G401.6 (cell line): ENCODE measurements around the gene CAMKK1.

Source experiments
- FAIRE-seq: peaks from 2 replicates; lab custom pipeline; 2012; peaks lifted over from hg19 to GRCh38; lab: Jason Lieb, UNC

The CAMKK1 gene

DNA sequence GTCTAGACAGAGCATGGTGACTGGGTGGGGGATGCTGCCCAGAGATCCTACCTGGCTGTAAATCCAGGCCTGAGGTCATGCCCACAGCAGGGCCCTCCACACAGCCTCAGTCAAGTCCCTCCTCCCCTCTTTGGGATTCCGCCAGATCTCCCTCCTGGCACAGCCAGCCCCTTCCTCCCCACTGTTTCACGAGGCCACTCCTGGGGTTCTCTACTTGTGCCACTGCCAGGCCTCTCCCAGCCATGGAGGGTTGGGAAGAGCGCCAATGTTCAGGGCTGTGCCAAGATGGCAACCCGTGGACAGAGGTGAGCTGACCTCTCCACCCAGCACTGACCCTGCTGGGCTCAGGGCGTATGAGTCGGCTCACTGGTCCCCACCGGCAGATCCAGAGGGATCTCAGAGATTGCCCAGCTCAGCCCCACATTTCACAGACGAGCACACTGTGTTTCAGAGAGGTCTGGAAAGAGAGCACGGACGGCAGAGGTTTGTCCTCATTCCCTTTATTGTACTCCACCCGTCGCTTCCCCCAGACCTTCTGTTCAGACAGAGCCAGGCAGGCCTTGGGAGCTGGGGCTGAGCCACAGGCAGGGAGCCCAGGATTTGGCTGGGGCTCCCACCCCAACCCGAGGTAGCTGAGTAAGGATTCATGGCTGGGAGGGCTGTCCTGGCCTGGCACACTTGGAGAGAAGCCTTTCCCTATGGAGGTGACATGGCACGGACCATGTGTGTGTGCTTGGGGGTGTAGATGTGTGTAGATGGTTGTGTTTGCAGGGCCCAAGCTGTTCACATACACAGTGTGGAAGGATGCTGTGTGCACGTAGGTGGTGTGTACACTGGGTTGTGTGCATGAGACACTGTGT, 3.5 kb upstream of the CAMKK1 start:
- FAIRE-seq: no peak

DNA sequence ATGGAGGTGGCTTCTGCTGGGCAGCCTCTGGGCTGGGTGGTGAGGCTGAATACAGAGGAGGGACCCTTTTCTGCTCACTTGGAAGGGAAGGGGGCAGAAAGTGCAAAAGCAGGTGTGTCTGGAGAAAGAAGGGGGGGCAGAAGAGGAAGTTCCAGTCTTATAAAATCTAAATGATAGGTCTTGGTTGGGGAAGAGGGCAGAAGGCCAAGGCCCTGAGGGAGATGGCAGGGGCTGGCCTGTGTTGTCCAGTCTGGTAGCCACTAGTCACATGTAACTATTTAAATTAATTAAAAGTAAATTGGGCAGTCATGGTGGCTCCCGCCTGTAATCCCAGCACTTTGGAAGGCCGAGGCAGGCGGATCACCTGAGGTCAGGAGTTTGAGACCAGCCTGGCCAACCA, 2.5 kb upstream of the CAMKK1 start:
- no peak for FAIRE-seq

DNA sequence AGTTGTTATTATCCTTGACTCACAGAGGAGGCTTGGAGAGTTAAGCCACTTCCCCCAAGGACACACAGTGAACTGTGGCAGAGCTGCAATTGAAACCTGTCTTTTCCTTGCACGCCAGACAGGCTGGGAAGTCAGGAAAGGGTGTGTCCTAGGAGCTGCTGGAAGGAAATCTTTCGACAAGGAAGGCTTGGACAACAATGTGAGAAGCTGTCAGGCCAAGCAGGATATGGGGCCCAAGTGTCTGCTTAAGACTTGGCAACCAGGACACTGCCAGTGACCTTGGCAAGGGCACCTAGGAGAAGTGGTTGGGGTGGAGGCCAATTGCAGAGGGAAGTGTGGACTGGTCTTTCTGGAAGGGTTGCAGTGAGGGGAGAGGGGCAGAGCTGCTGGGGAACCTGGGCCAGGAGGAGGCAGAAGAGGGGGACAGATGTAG, 2.1 kb upstream of the CAMKK1 start:
- FAIRE-seq: no peak

DNA sequence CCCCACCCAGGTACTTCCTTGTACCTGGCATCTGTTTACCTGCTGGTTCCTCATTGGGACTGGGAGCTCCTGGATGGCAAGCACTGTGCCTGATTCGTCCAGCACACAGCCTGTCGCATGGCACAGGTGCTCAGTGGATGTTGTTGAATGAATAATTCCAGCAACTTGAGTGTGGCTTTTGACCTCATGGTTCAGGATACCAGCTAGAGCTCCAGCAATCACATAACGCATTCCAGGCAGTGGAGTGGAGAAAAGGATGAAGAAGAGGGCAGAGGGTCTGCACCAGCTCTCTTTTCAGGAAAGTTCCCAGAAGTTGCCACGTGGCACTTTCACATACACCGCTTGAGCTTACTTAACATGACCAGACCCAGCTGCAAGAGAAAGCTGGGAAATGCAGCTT, 1.3 kb upstream of the CAMKK1 start:
- no peak for FAIRE-seq

DNA sequence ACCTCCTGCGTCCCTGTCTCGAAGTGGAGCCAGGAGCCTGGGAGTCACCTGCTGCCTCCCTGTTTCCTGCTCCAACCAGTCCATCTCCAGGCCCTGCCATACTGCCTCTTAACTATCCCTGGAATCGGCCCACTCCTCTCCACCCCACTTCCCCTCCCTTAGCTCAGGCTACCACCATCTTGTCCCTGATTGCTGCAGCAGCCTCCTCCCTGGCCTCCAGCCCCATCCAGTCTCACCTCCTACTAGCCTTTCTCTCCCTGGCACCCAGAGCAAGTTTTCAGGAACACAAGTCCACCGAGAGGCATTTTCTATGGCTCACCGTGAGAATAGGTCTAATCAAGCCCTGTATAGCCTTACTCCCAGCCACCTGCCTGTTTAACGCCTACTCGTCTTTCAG, 865 bp upstream of the CAMKK1 start:
- FAIRE-seq: no peak

DNA sequence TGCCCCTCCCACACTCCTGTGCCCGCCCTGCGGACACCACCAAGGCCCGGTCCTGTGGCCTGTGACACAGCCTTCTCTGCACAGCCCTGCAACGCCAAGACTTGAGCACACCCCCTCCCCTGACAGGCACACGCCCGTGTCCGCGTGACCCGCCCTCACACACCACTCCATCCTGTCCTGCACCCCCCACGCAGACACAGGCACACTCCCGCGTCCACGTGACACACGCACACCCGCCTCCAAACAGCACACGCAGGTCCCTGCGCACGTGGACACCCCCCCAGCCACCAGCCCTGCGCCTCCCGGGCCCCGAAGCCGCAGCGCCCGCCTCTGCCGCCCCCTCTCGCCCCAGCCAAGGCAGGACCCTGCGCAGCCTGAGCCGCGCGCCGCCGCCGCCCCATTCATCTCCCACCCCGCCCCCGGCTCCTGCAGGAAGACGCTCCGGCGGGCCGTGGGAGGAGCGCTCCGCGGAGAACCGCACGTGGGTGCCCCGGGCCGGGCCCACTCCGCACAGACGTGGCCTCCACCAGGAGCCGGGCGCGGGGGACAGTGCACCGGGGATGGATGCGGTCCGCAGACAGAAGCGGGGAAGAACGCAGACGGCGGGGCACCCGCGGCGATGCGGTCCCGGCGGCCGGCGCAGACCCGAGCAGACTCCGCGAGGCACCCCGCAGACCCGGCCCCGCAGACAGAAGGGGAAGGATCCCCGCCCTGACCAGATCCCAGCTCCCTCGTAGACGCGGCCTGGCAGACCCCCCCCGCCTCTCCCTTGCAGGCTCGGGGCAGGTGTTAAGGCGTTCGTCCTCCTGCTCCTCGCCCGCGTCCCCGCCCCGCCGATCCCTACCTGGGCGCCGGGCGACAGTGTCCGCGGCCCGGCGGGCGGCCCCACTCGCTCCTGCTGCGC, 506 bp downstream of the CAMKK1 start:
- no peak for FAIRE-seq

DNA sequence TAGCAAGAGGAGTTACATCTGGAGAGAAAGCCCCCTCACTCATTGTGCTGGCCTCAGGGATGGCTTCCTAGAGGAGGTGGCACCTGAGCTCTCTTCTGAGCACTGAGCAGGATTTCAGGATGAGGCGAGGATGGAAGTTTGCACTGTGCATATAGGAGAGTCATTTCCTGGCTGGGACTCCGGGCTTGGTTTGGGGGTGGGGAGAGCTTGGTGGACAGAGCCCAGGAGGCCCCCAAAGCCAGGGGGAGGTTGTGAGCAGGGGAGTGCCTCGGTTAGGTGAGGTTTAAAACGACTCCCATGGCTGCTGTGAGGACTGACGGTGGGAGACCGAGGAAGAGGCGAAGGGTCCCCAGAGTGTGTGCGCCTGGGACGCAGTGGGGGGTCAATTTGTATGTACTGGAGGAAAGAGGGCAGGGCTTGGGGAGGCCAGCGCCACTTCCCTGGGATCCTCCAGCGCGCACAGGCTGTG, 1.2 kb downstream of the CAMKK1 start:
- FAIRE-seq: no peak

DNA sequence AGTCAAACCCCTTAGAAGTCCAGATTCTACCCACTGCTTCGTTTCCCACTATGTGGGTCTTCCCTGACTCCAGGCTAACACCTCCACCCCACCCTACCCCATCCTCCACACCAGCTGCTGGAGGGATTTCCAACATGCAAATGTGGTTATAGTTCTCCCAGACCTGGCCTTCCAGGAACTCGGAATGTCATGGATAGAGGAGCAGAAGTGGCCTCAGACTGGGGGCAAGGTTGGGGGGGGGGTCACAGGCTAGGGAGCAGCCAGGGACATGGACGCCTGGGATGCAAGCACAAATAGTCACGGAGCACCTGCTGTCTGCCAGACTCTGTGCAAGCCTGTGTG, 2.0 kb downstream of the CAMKK1 start:
- no peak for FAIRE-seq

DNA sequence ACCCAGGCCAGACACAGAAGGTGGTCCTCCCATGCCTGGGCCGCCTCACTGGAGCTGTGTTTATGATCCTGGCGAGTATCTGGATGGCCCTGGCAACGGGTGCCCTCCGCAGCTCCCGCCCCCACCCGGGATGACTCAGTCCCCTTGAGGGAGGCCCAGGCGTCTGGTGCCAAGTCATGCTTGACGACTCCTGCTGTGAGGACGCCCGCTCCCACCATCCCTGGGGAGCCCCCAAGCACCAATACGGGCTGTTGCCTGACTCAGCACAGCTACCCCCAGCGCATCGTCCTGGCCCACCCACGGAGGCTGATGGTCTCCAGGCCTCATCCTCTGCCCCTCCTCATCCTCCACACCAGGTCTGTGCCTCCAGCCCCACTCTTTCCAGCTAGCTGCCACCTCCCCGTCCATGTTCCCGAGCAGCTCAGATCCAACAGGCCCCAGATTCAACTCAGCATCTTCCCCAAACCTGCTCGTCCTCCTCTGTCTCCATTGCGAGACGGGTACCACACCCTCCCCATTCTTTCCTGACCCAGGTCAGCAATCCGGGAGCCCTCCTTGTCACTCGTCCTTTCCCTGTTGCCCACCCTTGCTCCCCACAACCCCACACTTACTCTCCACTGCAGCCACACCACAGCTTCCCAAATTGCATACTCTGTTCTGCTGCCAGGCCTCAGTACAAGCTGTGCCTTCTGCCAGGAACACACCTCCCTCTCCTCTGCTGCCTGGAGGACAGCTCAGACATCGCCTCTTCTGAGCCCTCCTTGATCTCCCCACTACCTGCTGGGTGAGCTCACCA, 2.6 kb downstream of the CAMKK1 start:
- no peak for FAIRE-seq

DNA sequence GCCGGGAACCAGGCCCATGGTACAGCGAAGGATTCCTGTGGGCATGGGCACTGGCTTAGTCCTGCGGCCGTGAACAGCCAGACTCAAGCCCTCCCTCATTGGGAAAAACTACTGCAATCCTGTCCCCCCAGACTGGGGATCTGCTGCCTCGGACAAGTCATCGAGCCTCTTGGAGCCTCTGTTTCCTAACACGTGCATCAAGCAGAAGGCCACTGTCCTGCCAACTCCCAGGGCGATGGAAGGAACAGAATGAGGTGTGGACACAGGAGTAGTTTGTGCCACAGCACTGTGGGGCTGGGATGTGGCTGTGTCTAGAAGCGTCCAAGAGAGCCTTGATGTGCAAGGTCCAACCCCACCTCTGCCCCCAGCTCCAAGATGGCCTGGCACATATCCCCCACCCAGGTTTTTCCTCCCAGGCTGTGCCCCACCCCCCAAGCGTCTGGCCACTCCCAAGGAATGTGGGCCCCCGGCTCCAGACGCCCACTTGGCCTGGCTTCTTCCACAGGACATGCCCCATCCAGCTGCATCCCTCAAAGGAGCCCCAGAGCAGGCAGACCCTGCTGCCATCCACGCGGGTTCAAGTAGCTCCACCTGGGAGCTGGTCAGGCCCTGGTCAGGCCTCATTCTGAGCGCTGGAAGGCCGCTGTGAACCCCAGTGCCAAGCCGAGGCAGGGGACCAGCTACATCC, 3.4 kb downstream of the CAMKK1 start:
- FAIRE-seq: no peak

DNA sequence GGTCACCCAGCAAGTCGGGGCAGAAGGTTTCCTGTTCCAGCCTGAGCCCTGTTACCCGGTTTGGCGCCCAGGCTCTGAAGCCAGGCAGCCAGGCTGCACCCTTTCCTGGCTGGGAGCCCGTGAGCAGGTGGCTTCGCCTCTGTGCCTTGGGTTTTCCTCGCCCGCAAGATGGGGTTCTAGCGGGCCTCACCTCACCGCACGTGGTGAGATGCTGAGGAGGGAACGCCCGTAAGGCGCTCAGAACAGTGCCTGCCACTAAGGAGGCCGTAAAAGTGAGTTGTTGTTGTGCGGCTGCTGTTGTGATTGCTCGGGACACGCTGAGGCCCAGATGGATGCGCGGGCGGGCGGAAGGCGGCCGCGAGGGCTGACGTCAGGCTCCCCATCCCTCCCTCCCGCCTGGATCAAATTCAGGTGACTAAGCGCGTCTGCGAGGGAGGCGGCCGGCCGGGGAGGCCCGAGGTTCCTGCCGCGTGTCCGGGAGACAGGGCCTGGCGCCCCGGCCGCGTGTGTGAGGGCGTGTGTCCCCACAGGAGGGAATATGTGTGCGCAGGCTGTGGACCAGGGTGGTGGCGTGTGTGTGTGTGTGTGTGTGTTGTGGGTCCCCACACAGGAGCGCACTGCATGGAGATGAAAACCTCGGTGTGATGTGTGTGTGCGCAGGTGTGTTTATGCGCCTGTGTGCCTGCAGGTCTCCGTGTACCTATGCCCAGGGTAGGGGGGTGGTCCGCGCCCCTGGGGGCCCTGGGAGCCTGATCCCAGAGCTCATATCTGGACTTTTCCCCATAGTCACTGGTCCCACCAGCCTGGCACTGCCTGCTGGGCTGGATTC, 4.3 kb downstream of the CAMKK1 start:
- no peak for FAIRE-seq

DNA sequence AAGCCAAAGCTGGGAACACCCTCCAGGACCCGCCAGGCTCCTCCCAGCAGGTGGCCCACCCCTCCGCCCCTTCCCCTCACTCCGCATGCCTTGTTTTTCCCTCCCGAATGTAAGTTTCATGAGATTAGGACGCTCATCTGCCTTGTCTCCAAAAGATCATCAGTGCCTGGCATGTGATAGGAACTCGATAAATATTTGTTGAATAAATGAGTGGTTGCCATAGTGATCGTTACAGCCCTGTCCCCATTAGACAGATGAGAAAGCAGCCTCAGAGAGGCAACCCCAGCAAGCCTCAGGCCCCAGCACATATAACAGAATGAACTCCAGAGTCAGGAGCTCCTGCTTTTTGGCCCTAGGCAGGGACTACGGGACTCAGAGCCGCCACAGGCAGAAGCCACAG, 5.0 kb downstream of the CAMKK1 start:
- no peak for FAIRE-seq

DNA sequence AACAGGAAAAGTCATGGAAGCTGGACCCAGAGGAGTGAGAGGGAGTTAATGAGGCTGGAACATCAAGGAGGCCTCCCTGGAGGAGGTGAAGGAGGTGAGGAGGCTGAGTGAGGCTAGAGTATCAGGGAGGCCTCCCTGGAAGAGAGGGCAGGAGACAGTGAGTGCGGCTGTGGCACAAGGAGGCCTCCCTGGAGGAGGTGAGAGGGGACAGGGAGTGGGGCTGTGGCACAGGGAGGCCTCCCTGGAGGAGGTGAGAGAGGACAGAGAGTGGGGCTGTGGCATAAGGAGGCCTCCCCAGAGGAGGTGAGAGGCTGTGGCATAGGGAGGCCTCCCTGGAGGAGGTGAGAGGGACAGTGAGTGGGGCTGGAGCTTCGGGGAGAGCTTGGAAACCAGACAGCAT, 5.5 kb downstream of the CAMKK1 start:
- no peak for FAIRE-seq

DNA sequence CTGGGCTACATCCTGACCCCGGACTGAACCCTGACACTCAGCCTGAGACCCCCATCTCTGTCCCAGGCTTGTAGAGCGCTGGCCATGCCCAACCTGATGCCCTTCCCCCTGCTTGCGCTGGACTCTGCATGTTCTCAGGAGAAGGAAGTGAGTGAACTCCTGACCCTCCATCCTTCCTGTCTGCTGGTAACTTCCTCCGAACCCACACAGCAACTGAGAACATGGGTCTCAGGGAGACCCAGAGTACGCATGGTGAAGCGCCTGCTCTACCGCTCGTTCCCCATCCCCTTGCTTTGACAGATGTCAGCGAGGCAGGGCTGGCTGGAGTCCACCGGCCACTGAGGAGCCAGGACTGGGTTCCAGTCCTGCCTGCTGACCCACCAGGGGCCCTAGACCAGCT, 6.1 kb downstream of the CAMKK1 start:
- FAIRE-seq: no peak

DNA sequence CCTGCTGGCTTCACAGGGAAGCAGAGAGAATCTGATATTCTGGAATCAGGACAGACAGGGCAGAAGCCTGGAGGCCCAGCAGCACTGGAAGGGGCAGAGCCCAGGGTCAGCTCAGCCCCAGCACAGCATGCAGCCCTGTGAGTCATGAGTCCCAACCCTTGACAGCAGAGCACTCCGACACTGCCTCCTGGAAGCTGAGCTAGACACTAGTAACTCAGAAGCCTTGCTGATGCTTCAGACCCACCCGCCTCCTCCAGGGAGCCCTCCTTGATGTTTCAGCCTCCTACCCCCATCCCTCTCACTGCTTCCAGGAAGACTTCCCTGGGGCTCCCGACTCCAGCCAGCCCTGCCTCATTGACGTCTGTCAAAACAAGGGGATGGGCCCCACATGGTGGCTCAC, 6.9 kb downstream of the CAMKK1 start:
- no peak for FAIRE-seq

DNA sequence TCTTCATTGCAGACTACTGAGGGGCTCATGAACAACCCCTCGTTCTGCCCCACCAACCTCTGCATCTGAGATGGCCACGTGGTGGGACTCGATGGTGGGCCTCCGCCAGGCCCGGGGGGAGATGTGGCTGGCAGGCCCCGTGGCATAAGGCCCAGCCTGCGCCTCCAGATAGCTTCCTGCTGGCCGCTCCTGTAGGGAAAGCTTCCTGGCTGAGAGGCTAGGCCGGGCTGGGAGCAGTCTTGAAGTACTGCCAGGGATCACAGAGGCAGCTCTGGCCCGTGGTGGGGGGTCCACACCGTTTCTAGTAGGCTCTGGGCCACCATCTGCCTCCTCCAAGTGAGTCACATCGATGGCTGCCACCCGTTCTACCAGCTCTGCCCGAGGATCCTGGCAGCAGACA, 7.6 kb downstream of the CAMKK1 start:
- FAIRE-seq: no peak

DNA sequence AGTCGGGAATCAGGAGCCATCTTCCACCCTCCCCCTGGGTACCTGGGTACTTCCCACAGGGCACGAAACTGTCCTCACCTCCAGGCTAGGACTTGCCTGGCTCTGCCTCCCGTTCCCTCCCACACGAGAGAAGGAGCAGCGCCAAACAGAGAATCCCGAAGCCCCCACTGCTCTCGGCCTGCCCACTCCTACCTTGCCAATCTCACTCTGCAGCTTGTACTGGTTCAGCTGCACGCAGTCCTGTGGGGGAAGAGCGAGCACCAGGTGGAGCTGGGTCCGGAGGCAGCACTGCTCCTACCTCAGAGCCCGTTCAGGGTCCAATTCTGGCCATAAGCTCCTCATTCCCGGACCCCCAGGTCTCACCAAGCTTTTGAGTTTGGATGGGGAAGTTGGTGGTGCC, 8.7 kb downstream of the CAMKK1 start:
- no peak for FAIRE-seq

DNA sequence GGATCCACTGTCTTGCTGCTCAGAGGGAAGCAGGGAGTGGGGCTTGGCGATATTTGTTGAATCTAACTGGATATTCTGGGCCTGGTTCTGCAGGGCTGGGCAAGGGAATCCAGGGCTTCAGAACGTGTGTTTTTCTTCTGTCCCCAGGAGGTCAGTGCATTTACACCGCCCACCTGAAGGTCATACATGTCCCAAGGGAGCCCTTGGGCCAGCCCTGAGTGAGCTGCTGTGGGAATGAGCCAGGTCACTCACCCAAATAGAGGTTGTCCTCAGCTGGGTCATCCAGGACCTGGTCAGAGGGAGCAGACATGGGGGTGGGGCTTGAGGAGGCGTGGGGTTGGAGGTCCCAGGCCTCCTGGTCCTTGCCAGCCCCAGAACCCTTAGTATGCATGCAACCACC, 10.6 kb downstream of the CAMKK1 start:
- no peak for FAIRE-seq

DNA sequence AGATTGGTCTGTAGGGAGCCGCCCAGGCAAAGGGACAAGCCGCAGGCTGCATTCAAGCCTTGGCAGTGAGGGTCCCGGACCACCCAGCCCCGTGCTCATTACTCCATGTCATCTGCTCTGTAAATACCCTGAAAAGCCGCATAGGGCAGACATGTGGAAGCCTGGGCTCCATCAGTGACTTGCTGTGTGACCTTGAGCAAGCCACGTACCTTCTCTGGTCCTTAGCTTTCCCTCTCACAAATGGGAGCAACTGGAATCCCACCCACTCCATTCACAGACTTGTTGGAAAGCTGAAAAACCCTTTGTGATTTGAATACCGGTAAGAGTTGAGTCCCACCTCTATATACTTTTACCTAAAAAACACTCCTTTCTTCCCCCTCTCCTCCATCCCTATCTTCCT, 11.9 kb downstream of the CAMKK1 start:
- FAIRE-seq: no peak

DNA sequence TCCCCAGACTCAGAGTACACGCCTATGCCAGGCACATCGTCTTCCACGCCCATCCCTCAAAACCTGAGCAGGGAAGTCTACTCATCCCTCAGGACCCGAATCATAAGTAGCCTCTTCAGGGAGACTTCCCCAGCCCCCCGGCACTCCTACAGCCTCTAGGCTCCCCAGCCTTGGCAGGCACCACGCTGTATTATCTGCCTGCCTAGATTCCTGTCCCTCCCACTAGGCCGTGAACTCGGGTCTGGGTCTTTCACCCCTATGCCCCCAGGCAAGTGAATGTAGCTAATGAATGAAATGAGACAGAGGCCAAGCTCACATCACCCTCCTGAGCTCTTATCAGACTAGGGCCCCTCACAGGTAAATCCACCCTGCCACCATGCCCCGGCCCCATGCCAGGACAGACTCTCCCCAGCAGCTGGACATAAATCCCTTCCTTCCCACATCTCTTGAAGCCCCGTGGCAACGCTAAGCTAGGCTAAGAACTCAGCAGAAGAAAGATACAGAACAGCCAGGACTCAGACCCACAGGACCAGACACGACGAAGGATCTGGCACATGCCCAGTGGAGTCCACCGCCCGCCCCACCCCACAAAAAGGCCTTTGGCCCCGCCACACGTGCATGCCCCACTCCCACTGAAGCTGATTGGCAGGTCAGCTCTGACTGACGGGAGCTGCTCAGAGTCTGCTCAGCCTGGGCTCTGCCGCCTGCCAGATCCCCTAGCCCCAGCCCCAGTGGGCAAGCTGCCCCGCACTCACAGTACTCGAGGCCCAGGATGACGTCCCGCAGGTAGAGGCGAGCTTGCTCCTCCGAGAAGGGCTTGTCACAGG, 13.0 kb downstream of the CAMKK1 start:
- FAIRE-seq: no peak
